GM19193 (cell line): ENCODE results near the gene E2F6.

Source experiments
- POLR2A ChIP-seq: IDR thresholded peaks from 4 replicates; pipeline ENCODE4 v1.6.1; 2011; ENCODE audit not compliant: insufficient read depth, insufficient read length; ENCODE audit errors: extremely low read depth

E2F6 gene

GRCh38 chr2:11402436-11402835, 63.5 kb downstream of the E2F6 start:
- no peak for TF ChIP-seq POLR2A

GRCh38 chr2:11399438-11399762, 66.6 kb downstream of the E2F6 start:
- TF ChIP-seq POLR2A, result no peak

GRCh38 chr2:11398750-11399437, 67.1 kb downstream of the E2F6 start:
- no peak for TF ChIP-seq POLR2A

GRCh38 chr2:11397513-11397912, 68.4 kb downstream of the E2F6 start:
- TF ChIP-seq POLR2A, result no peak

- TF ChIP-seq POLR2A, result no peak
Observed at GRCh38 chr2:11396467-11397445, 69.2 kb downstream of the E2F6 start.

GRCh38 chr2:11396021-11396420, 69.9 kb downstream of the E2F6 start:
- no peak for TF ChIP-seq POLR2A

GRCh38 chr2:11395389-11395788, 70.6 kb downstream of the E2F6 start:
- no peak for TF ChIP-seq POLR2A
